ENCODE results near the gene ADAP2. TPM values are rescaled to one million over a fixed set of nuclear protein-coding genes. Genes with fewer than 3 reads are reported as not detected.

Gene ADAP2
- total RNA-seq, 1 donor from 2014 or later = 0.62 TPM

- Mint-ChIP-seq H3K4me1 (ENCODE audit: unreplicated experiment) (no peaks in the 10 kb centered on the region), H3K27me3 (ENCODE audit: unreplicated experiment) (no peaks in the 10 kb centered on the region), H3K9me3 (ENCODE audit: unreplicated experiment) (peaks cover 1% of the 10 kb centered on the region), H3K4me3 (ENCODE audit: unreplicated experiment) (no peak overlapping the region), H3K36me3 (ENCODE audit: unreplicated experiment) (peaks cover 12% of the 10 kb centered on the region), H3K27ac (ENCODE audit: unreplicated experiment) (no peak overlapping the region)
- no peak for DNase-seq (ENCODE audit: extremely low spot score, unreplicated experiment)
- TF ChIP-seq CTCF (IDR thresholded peaks at IDR 0.05) = no peak
These were observed 60.1 kb downstream of the ADAP2 start for GRCh38 chr17:30981531-30982519.

GRCh38 chr17:30982855-30983254 lies 61.1 kb downstream of the ADAP2 start:
- no peaks in the 10 kb centered on the region for H3K4me1 Mint-ChIP-seq (ENCODE audit: unreplicated experiment)
- peaks cover 14% of the 10 kb centered on the region for H3K36me3 Mint-ChIP-seq (ENCODE audit: unreplicated experiment)
- no peak for TF ChIP-seq CTCF (IDR thresholded peaks at IDR 0.05)
- no peaks in the 10 kb centered on the region for H3K9me3 Mint-ChIP-seq (ENCODE audit: unreplicated experiment)
- H3K27ac Mint-ChIP-seq (ENCODE audit: unreplicated experiment) = no peak overlapping the region
- H3K4me3 Mint-ChIP-seq (ENCODE audit: unreplicated experiment) = no peak overlapping the region
- no peak for DNase-seq (ENCODE audit: extremely low spot score, unreplicated experiment)
- no peaks in the 10 kb centered on the region for H3K27me3 Mint-ChIP-seq (ENCODE audit: unreplicated experiment)

GRCh38 chr17:30990458-30990857 lies 68.7 kb downstream of the ADAP2 start:
- DNase-seq (ENCODE audit: extremely low spot score, unreplicated experiment) = no peak
- Mint-ChIP-seq H3K9me3 (ENCODE audit: unreplicated experiment) (no peaks in the 10 kb centered on the region), H3K36me3 (ENCODE audit: unreplicated experiment) (peaks cover 15% of the 10 kb centered on the region), H3K27ac (ENCODE audit: unreplicated experiment) (no peak overlapping the region), H3K4me1 (ENCODE audit: unreplicated experiment) (no peaks in the 10 kb centered on the region), H3K4me3 (ENCODE audit: unreplicated experiment) (no peak overlapping the region), H3K27me3 (ENCODE audit: unreplicated experiment) (no peaks in the 10 kb centered on the region)
- TF ChIP-seq CTCF (IDR thresholded peaks at IDR 0.05) = no peak

GRCh38 chr17:30992551-30992950 lies 70.8 kb downstream of the ADAP2 start:
- no peak overlapping the region for H3K27ac Mint-ChIP-seq (ENCODE audit: unreplicated experiment)
- no peaks in the 10 kb centered on the region for H3K9me3 Mint-ChIP-seq (ENCODE audit: unreplicated experiment)
- H3K4me3 Mint-ChIP-seq (ENCODE audit: unreplicated experiment) = no peak overlapping the region
- H3K27me3 Mint-ChIP-seq (ENCODE audit: unreplicated experiment) = no peaks in the 10 kb centered on the region
- no peak for TF ChIP-seq CTCF (IDR thresholded peaks at IDR 0.05)
- no peak for DNase-seq (ENCODE audit: extremely low spot score, unreplicated experiment)
- H3K36me3 Mint-ChIP-seq (ENCODE audit: unreplicated experiment) = peaks cover 19% of the 10 kb centered on the region
- H3K4me1 Mint-ChIP-seq (ENCODE audit: unreplicated experiment) = no peaks in the 10 kb centered on the region

- Mint-ChIP-seq H3K4me3 (ENCODE audit: unreplicated experiment) (no peak overlapping the region), H3K9me3 (ENCODE audit: unreplicated experiment) (no peaks in the 10 kb centered on the region), H3K4me1 (ENCODE audit: unreplicated experiment) (no peaks in the 10 kb centered on the region), H3K27ac (ENCODE audit: unreplicated experiment) (no peak overlapping the region), H3K36me3 (ENCODE audit: unreplicated experiment) (peaks cover 30% of the 10 kb centered on the region), H3K27me3 (ENCODE audit: unreplicated experiment) (no peaks in the 10 kb centered on the region)
- TF ChIP-seq CTCF (IDR thresholded peaks at IDR 0.05) = no peak
- no peak for DNase-seq (ENCODE audit: extremely low spot score, unreplicated experiment)
These were observed 73.6 kb downstream of the ADAP2 start for GRCh38 chr17:30995347-30995746.

Data from osteocyte (in vitro differentiated cells).